Measurements from ENCODE around the gene VSTM1.

DNA sequence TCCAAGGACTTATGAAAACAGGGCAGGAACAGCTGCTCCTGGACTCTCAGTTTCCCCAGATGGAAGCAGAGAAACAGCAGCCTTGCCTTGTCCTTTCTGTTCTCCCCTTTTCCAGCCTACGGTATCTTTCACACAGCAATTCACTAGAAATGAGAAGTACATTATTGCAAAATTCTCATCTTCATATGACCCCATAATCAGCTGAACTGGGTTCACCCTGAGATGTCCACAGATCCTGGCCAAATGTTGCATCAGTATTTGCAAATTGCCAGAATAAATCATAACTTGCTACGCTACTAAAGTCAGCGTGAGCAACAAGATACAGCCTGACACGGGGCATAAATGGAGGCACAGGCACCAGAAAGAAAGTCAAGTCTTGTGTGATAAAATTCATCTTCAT lies 16.1 kb downstream of the VSTM1 start:
- TF ChIP-seq POLR2AphosphoS5 (IDR thresholded peaks at IDR 0.05; ENCODE audit: low read depth, low read length) (no peak), ZNF274 (IDR thresholded peaks at IDR 0.05; ENCODE audit: borderline replicate concordance, extremely low read depth, low read length) (no peak)
- TF ChIP-seq, protein P1, sequence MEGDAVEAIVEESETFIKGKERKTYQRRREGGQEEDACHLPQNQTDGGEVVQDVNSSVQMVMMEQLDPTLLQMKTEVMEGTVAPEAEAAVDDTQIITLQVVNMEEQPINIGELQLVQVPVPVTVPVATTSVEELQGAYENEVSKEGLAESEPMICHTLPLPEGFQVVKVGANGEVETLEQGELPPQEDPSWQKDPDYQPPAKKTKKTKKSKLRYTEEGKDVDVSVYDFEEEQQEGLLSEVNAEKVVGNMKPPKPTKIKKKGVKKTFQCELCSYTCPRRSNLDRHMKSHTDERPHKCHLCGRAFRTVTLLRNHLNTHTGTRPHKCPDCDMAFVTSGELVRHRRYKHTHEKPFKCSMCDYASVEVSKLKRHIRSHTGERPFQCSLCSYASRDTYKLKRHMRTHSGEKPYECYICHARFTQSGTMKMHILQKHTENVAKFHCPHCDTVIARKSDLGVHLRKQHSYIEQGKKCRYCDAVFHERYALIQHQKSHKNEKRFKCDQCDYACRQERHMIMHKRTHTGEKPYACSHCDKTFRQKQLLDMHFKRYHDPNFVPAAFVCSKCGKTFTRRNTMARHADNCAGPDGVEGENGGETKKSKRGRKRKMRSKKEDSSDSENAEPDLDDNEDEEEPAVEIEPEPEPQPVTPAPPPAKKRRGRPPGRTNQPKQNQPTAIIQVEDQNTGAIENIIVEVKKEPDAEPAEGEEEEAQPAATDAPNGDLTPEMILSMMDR (IDR thresholded peaks at IDR 0.05; ENCODE audit: control extremely low read depth in 1 of 3, insufficient read depth in 1 of 3, low read depth in 1 of 3, low read length in 3 of 3), result no peak
